Glomerular endothelial cell (primary cell): ENCODE data around the gene RAB7A. TPM values are rescaled to one million over a fixed set of nuclear protein-coding genes. Genes with fewer than 3 reads are reported as not detected.
"Not testable (repeated sequence)": the region's sequence is repeated elsewhere in the genome, so short reads cannot be mapped to it uniquely, and the experiment has no call there.

Experiments
- DNase-seq: peaks from one replicate; pipeline ENCODE4 v3.0.0-alpha.2; 2011; ENCODE audit warnings: low read depth, low spot score; ENCODE audit errors: extremely low read depth
- total RNA-seq: library from RNA; depleted of rRNA; stranded (reverse); fragments of >200 nt; gene quantifications from 2 replicates; pipeline ENCODE4 v1.2.3, GENCODE V29; 2015

Gene RAB7A
- total RNA-seq, 1 donor from 2014 or later, result 162 TPM

GRCh38 chr3:128815318-128816064 lies 89.5 kb downstream of the RAB7A start:
- no peak for DNase-seq

GRCh38 chr3:128818186-128818787 lies 92.3 kb downstream of the RAB7A start:
- DNase-seq, result no peak

GRCh38 chr3:128820252-128820839 lies 94.4 kb downstream of the RAB7A start:
- DNase-seq, result no peak

- DNase-seq, result no peak
Measured at GRCh38 chr3:128823008-128823407, 97.0 kb downstream of the RAB7A start.

- DNase-seq, result no peak
Measured at GRCh38 chr3:128823631-128824030, 97.6 kb downstream of the RAB7A start.

- DNase-seq, result no peak
Measured at GRCh38 chr3:128824132-128824850, 98.3 kb downstream of the RAB7A start.

- DNase-seq, result no peak
Measured at GRCh38 chr3:128825117-128825725, 99.2 kb downstream of the RAB7A start.

- not testable (repeated sequence) for DNase-seq
Measured at GRCh38 chr3:128829087-128829486, 103.1 kb downstream of the RAB7A start.

GRCh38 chr3:128829925-128830625 lies 104.1 kb downstream of the RAB7A start:
- DNase-seq, result not testable (repeated sequence)

- not testable (repeated sequence) for DNase-seq
Measured at GRCh38 chr3:128830762-128831161, 104.8 kb downstream of the RAB7A start.

GRCh38 chr3:128832979-128833378 lies 107.0 kb downstream of the RAB7A start:
- DNase-seq, result not testable (repeated sequence)

- DNase-seq, result no peak
Measured at GRCh38 chr3:128835096-128835495, 109.1 kb downstream of the RAB7A start.

GRCh38 chr3:128841926-128842920 lies 116.2 kb downstream of the RAB7A start:
- no peak for DNase-seq

- DNase-seq, result no peak
Measured at GRCh38 chr3:128844502-128844901, 118.5 kb downstream of the RAB7A start.

- DNase-seq, result no peak
Measured at GRCh38 chr3:128845119-128845777, 119.3 kb downstream of the RAB7A start.

- peak; percentile 12 for DNase-seq
Measured at GRCh38 chr3:128845778-128846485, 119.9 kb downstream of the RAB7A start.

- no peak for DNase-seq
Measured at GRCh38 chr3:128846486-128846891, 120.5 kb downstream of the RAB7A start.
